GM23338 (cell line): ENCODE measurements around the gene PPP4R3C. TPM values are rescaled to one million over a fixed set of nuclear protein-coding genes. Genes with fewer than 3 reads are reported as not detected.
"Not testable (repeated sequence)": the region's sequence is repeated elsewhere in the genome, so short reads cannot be mapped to it uniquely, and the experiment has no call there.

Experiments used
- ATAC-seq: fragments of 200-7000 bp; cut with Tn5 transposase; 3 replicates; pipeline ENCODE4 v1.9.1; 2020
- DNase-seq: peaks from one replicate; pipeline ENCODE4 v3.0.0-alpha.2; 2015; ENCODE audit warnings: low spot score
- H2AFZ ChIP-seq: fragments of 200-600 bp; sonication (generic); 2 replicates; pipeline ENCODE4 v1.8.0; 2016; ENCODE audit warnings: antibody characterized with exemption, mild to moderate bottlenecking, moderate library complexity
- H3F3A ChIP-seq: fragments of 200-600 bp; sonication (generic); replicated peaks from 2 replicates; pipeline ENCODE4 v1.8.0; 2017; ENCODE audit warnings: antibody characterized with exemption, mixed run types, low read depth
- H3K27ac ChIP-seq: fragments of 200-600 bp; sonication (generic); 2 replicates; pipeline ENCODE4 v1.6.1; 2016; ENCODE audit warnings: low read depth
- H3K27me3 ChIP-seq: fragments of 200-600 bp; sonication (generic); 2 replicates; pipeline ENCODE4 v1.8.0; 2016; ENCODE audit warnings: mild to moderate bottlenecking, mixed run types, moderate library complexity; ENCODE audit not compliant: insufficient read depth
- H3K36me3 ChIP-seq: fragments of 200-600 bp; sonication (generic); 2 replicates; pipeline ENCODE4 v1.8.0; 2016; ENCODE audit warnings: mild to moderate bottlenecking; ENCODE audit not compliant: insufficient read depth
- H3K4me1 ChIP-seq: fragments of 200-600 bp; sonication (generic); 2 replicates; pipeline ENCODE4 v1.8.0; 2016; ENCODE audit warnings: mild to moderate bottlenecking, moderate library complexity; ENCODE audit not compliant: insufficient read depth
- H3K4me2 ChIP-seq: fragments of 200-600 bp; sonication (generic); 2 replicates; pipeline ENCODE4 v1.7.1; 2017; ENCODE audit warnings: mixed run types
- H3K4me3 ChIP-seq: fragments of 200-600 bp; sonication (generic); 2 replicates; pipeline ENCODE4 v1.6.1; 2016; ENCODE audit warnings: mixed run types
- H3K79me2 ChIP-seq: fragments of 200-600 bp; sonication (generic); replicated peaks from 2 replicates; pipeline ENCODE4 v1.8.0; 2017; ENCODE audit warnings: mild to moderate bottlenecking; ENCODE audit not compliant: insufficient read depth
- H3K9me2 ChIP-seq: fragments of 200-600 bp; sonication (generic); 2 replicates; pipeline ENCODE4 v1.8.0; 2017; ENCODE audit not compliant: insufficient read depth
- H4K20me1 ChIP-seq: fragments of 200-600 bp; sonication (generic); replicated peaks from 2 replicates; pipeline ENCODE4 v1.8.0; 2017; ENCODE audit warnings: mild to moderate bottlenecking; ENCODE audit not compliant: insufficient read depth
- H3K27ac Mint-ChIP-seq: 2 replicates; pipeline ENCODE4 v1.8.0; 2020; ENCODE audit warnings: inconsistent platforms, mild to moderate bottlenecking, moderate library complexity, mixed read lengths
- H3K27me3 Mint-ChIP-seq: 3 replicates; pipeline ENCODE4 v1.8.0; 2022; ENCODE audit warnings: low read depth, mild to moderate bottlenecking, moderate library complexity, mixed read lengths, inconsistent platforms; ENCODE audit not compliant: insufficient read depth, poor library complexity
- H3K36me3 Mint-ChIP-seq: 3 replicates; pipeline ENCODE4 v1.8.0; 2021; ENCODE audit warnings: low read depth, mild to moderate bottlenecking, inconsistent platforms, moderate library complexity, mixed read lengths
- H3K4me1 Mint-ChIP-seq: 3 replicates; pipeline ENCODE4 v1.8.0; 2020; ENCODE audit warnings: mild to moderate bottlenecking, inconsistent platforms, mixed read lengths
- H3K4me3 Mint-ChIP-seq: 3 replicates; pipeline ENCODE4 v1.8.0; 2021; ENCODE audit warnings: moderate library complexity, mild to moderate bottlenecking, inconsistent platforms, mixed read lengths
- H3K9me3 Mint-ChIP-seq: 3 replicates; pipeline ENCODE4 v1.8.0; 2020; ENCODE audit warnings: moderate library complexity, mild to moderate bottlenecking, inconsistent platforms, mixed read lengths
- CTCF ChIP-seq, 2 experiments: fragments of 200-600 bp in 1 of 2; sonication (generic) in 1 of 2; conservative IDR thresholded peaks; 2 replicates each; pipeline versions ENCODE4 v1.5.1 to v1.6.1; 2016 to 2017; ENCODE audit warnings: antibody characterized with exemption in 2 of 2, low read depth in 2 of 2, mild to moderate bottlenecking in 2 of 2, moderate library complexity in 1 of 2
- EZH2 ChIP-seq: fragments of 200-600 bp; sonication (generic); IDR thresholded peaks from one replicate; pipeline ENCODE4 v1.8.0; 2017; ENCODE audit warnings: antibody characterized with exemption, mild to moderate bottlenecking, low read depth; ENCODE audit not compliant: unreplicated experiment
- ZNF462 ChIP-seq: fragments of 250-450 bp; sonication (Bioruptor Pico); IDR thresholded peaks from 2 replicates; pipeline ENCODE4 v1.5.0; 2020; ENCODE audit warnings: mild to moderate bottlenecking, moderate library complexity
- polyA plus RNA-seq: library from polyadenylated mRNA; unstranded; fragments of >200 nt; fragmentation: Nextera tagmentation; extraction: Ambion mirVana; gene quantifications from 2 replicates; pipeline ENCODE4 v1.2.1, GENCODE V29; 2016
- total RNA-seq: library from RNA; depleted of rRNA; stranded (reverse); fragments of >200 nt; shearing (Covaris generic); gene quantifications from 2 replicates; pipeline ENCODE4 v1.2.3, GENCODE V29; 2014

PPP4R3C gene
- total and polyA plus RNA-seq, 2 experiments from 2014 or later: not detected

- H3K27me3 Mint-ChIP-seq, H3K4me3 Mint-ChIP-seq: not testable (repeated sequence)
- TF ChIP-seq CTCF (conservative IDR thresholded peaks at IDR 0.05; ENCODE audit: low read depth in 2 of 2): peak in 1 of 2 experiments; percentile 24; a peak in 3 of 4 replicates
Observed at GRCh38 chrX:27442392-27442791, 20.7 kb downstream of the PPP4R3C start.

GRCh38 chrX:27439771-27440170, 23.4 kb downstream of the PPP4R3C start:
- Mint-ChIP-seq H3K4me3 (no peak overlapping the region), H3K27me3 (no peaks in the 10 kb centered on the region), H3K36me3 (peaks cover 4% of the 10 kb centered on the region; the same call in 1 of the 3 replicates), H3K4me1 (no peaks in the 10 kb centered on the region), H3K9me3 (peaks cover 11% of the 10 kb centered on the region; the same call in 2 of the 3 replicates), H3K27ac (no peak overlapping the region)
- Histone ChIP-seq H3K4me2 (no peak overlapping the region), H3K79me2 (no peaks in the 10 kb centered on the region), H3K4me3 (no peak overlapping the region), H3K27ac (no peak overlapping the region), H4K20me1 (no peaks in the 10 kb centered on the region), H2AFZ (no peak overlapping the region), H3K4me1 (no peaks in the 10 kb centered on the region), H3K9me2 (no peaks in the 10 kb centered on the region), H3F3A (no peaks in the 10 kb centered on the region), H3K36me3 (no peaks in the 10 kb centered on the region), H3K27me3 (no peaks in the 10 kb centered on the region)
- TF ChIP-seq CTCF (conservative IDR thresholded peaks at IDR 0.05; ENCODE audit: low read depth in 2 of 2) (no peak), ZNF462 (CRISPR knock-in tag) (no peak), EZH2 (no peak)
- DNase-seq (no peak), ATAC-seq (no peak)

More at GRCh38 chrX:27442392-27442791, 20.7 kb downstream of the PPP4R3C start:
- H3K4me1 Mint-ChIP-seq, H4K20me1 ChIP-seq, H3K79me2 ChIP-seq, H2AFZ ChIP-seq, H3F3A ChIP-seq, H3K27ac ChIP-seq, H3K36me3 ChIP-seq, H3K9me2 ChIP-seq, H3K4me2 ChIP-seq, H3K36me3 Mint-ChIP-seq, ATAC-seq, H3K27me3 ChIP-seq, H3K4me1 ChIP-seq, H3K4me3 ChIP-seq, H3K27ac Mint-ChIP-seq: not testable (repeated sequence)
- H3K9me3 Mint-ChIP-seq: peaks cover 17% of the 10 kb centered on the region; the same call in 2 of the 3 replicates
- peak; percentile 3 for DNase-seq
